HFF-Myc (cell line): ENCODE results near the gene F2RL3.
"Not testable (repeated sequence)": the region's sequence is repeated elsewhere in the genome, so short reads cannot be mapped to it uniquely, and the experiment has no call there.

ENCODE experiments used
- DNase-seq: peaks from one replicate; pipeline ENCODE4 v3.0.0-alpha.2; 2011; ENCODE audit warnings: low read depth; ENCODE audit errors: extremely low read depth
- H3K4me3 ChIP-seq: replicated peaks from 2 replicates; pipeline ENCODE4 v1.5.1; 2011; ENCODE audit warnings: low read depth, mild to moderate bottlenecking, control low read depth, low read length
- TF ChIP-seq, protein P1 (sequence below): IDR thresholded peaks from 2 replicates; pipeline ENCODE4 v1.5.1; 2012; ENCODE audit warnings: mild to moderate bottlenecking, low read depth, low read length, control low read depth; ENCODE audit errors: missing control alignments

F2RL3 gene

DNA sequence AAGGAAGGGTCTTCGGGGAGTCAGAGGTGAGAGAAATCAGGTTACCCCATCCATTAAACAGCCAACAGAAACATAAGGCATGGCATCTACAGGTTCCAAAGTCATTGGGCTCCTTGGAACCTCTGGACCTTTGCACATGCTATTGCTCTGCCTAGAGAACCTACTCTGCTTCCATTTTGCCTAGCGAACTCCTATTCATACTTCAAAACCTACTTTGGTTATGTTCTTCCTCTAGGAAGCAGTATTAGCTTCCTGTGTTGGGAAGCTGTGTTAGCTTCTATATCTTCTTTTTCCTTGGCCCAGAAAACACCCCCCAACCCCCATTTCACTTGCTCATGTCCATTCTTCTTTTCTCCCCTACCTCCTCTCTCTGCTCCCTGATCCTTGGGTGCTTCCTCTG lies 39.6 kb downstream of the F2RL3 start:
- no peak overlapping the region for H3K4me3 ChIP-seq
- no peak for DNase-seq
- TF ChIP-seq, protein P1, sequence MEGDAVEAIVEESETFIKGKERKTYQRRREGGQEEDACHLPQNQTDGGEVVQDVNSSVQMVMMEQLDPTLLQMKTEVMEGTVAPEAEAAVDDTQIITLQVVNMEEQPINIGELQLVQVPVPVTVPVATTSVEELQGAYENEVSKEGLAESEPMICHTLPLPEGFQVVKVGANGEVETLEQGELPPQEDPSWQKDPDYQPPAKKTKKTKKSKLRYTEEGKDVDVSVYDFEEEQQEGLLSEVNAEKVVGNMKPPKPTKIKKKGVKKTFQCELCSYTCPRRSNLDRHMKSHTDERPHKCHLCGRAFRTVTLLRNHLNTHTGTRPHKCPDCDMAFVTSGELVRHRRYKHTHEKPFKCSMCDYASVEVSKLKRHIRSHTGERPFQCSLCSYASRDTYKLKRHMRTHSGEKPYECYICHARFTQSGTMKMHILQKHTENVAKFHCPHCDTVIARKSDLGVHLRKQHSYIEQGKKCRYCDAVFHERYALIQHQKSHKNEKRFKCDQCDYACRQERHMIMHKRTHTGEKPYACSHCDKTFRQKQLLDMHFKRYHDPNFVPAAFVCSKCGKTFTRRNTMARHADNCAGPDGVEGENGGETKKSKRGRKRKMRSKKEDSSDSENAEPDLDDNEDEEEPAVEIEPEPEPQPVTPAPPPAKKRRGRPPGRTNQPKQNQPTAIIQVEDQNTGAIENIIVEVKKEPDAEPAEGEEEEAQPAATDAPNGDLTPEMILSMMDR, result no peak

GRCh38 chr19:16928916-16929315 lies 40.1 kb downstream of the F2RL3 start:
- no peak overlapping the region for H3K4me3 ChIP-seq
- no peak for DNase-seq
- TF ChIP-seq, protein P1, result no peak

DNA sequence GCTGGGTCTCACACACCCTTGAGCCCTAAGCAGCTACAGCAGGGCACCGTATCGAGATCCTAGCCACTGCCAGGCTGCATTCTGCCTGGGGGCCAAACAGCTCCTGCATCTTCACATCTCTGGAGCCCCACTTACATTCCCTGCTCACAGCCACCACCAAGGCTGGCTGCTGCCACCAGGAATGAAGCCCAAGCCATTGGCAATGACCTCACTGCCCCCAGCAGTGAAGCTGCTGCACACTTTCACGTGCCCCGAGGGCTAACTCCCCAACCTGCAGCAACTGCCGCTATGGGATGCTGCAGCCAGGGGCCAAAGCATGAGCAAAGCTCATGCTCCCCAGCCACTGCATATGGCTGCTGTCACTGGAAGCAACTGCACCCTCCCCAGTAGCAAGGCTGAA lies 42.0 kb downstream of the F2RL3 start:
- no peak for DNase-seq
- no peak overlapping the region for H3K4me3 ChIP-seq
- TF ChIP-seq, protein P1, result no peak

DNA sequence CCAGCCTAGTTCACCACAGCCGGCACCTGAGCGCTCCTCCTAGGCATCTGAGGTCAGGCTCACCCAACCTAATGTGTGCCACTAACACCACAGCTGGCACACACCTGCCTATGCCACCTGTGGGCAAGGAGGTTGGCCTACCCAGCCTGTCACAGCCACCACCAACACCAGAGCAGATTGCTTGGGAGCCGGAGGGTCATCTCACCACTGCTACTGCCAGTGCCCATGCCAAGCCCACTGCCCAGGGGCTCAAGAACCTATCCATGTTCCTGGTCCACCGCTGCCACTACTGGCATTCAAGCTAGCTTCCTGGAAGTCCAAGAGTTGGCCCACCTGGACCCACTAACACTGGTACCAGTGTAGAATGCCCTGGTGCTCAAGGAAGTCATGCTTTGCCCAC lies 42.5 kb downstream of the F2RL3 start:
- DNase-seq, result no peak
- H3K4me3 ChIP-seq, result no peak overlapping the region
- TF ChIP-seq, protein P1, result no peak

GRCh38 chr19:16934489-16934888 lies 45.7 kb downstream of the F2RL3 start:
- TF ChIP-seq, protein P1, result no peak
- H3K4me3 ChIP-seq, result no peak overlapping the region
- no peak for DNase-seq

DNA sequence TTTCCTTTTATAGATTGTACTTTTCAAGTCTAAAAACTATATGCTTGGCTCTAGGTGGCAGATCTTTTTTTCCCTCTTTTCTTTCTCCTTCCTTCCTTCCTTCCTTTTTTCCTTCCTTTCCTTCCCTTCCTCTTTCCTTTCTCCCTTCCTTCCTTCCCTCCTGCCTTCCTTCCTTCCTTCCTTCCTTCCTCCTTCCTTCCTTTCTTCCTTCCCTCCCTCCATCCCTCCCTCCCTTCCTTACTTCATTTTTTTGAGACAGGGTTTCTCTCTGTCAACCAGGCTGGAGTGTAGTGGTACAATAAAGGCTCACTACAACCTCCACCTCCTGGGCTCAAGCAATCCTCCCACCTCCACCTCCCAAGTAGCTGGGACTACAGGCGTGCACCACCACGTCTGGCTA lies 48.1 kb downstream of the F2RL3 start:
- TF ChIP-seq, protein P1, result no peak
- H3K4me3 ChIP-seq, result no peak overlapping the region
- no peak for DNase-seq

DNA sequence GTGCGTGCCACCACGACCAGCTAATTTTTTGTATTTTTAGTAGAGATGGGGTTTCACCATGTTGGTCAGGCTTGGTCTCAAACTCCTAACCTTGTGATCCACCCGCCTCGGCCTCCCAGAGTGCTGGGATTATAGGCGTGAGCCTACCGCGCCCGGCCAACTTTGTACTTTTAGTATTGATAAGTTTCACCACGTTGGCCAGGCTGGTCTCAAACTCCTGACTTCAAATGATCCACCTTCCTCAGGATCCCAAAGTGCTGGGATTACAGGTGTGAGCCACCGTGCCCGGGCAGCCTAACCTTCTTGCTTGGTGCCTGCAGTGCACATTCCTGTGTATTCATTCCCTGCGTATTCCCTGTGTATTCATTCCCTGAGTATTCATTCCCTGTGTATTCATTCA lies 49.0 kb downstream of the F2RL3 start:
- not testable (repeated sequence) for H3K4me3 ChIP-seq, DNase-seq
